Body of pancreas (tissue), 4 donors: ENCODE data around the gene MAP3K6. TPM values are rescaled to one million over a fixed set of nuclear protein-coding genes. Genes with fewer than 3 reads are reported as not detected.
"Not testable (repeated sequence)": the region's sequence is repeated elsewhere in the genome, so short reads cannot be mapped to it uniquely, and the experiment has no call there.

Experiments used
- ATAC-seq: fragments of 150-250 bp; one replicate; pipeline ENCODE4 v1.9.1; 2016
- DNase-seq, 4 donors: peaks; one replicate each; pipeline ENCODE4 v3.0.0-alpha.2; 2019
- H3K27ac ChIP-seq, 4 donors: fragments of 200-600 bp; sonication (generic); 1 replicate in 3 of 4; 2 replicates in 1 of 4; pipeline versions ENCODE4 v1.5.1 to v1.6.1; 2016 to 2019; ENCODE audit warnings: mild to moderate bottlenecking in 1 of 4, mixed read lengths in 1 of 4, moderate library complexity in 1 of 4
- H3K27me3 ChIP-seq, 2 donors: fragments of 200-600 bp; sonication (generic); one replicate each; pipeline ENCODE4 v1.6.0; 2016; ENCODE audit warnings: mild to moderate bottlenecking in 1 of 2
- H3K36me3 ChIP-seq, 2 donors: fragments of 200-600 bp; sonication (generic); replicated peaks in 1 of 2; 2 replicates each; pipeline ENCODE4 v1.5.1; 2016; ENCODE audit warnings: low read depth in 2 of 2; ENCODE audit not compliant: insufficient read depth in 1 of 2
- H3K4me1 ChIP-seq: fragments of 200-600 bp; sonication (generic); one replicate; pipeline ENCODE4 v1.6.0; 2016
- H3K4me3 ChIP-seq, 2 donors: fragments of 200-600 bp; sonication (generic); 1 replicate in 1 of 2; 2 replicates in 1 of 2; pipeline ENCODE4 v1.5.1; 2016 to 2019
- H3K9me3 ChIP-seq, 3 donors: fragments of 200-600 bp; sonication (generic); 1 replicate in 2 of 3; 2 replicates in 1 of 3; pipeline ENCODE4 v1.5.1; 2016
- CTCF ChIP-seq, 7 experiments: fragments of 450-650 bp in 4 of 7; fragments of 200-600 bp in 3 of 7; sonication (generic) in 3 of 7; IDR thresholded peaks; one replicate each; pipeline ENCODE4 v1.5.1; 2016 to 2019; ENCODE audit warnings: antibody characterized with exemption in 7 of 7
- POLR2A ChIP-seq, 3 donors: fragments of 450-650 bp; IDR thresholded peaks; one replicate each; pipeline ENCODE4 v1.6.1; 2016; ENCODE audit warnings: antibody characterized with exemption in 3 of 3, mild to moderate bottlenecking in 2 of 3
- WGBS, 2 donors: methylation state at CpG; one replicate each; pipeline ENCODE4 v1.1.5; 2017; 5-methylcytosine and 5-hydroxymethylcytosine counted together
- intact Hi-C: fragments of 100-400 bp; cut with DNase I; formaldehyde crosslinking; loops from one replicate; pipeline ENCODE4 v1.15.1; 2023
- total RNA-seq, 2 donors: library from RNA; depleted of rRNA; stranded (reverse); fragments of >200 nt; gene quantifications; one replicate each; pipeline ENCODE4 v1.1.0, GENCODE V29; 2016

The MAP3K6 gene
- total RNA-seq, 2 donors from 2014 or later, result 28.8 to 31.3 TPM

- no peak for TF ChIP-seq POLR2A (IDR thresholded peaks at IDR 0.05)
- TF ChIP-seq CTCF (IDR thresholded peaks at IDR 0.05), result no peak
- intact Hi-C loops, result loop anchor here (10.0 kb wide), 1 partner anchor 204 kb away; no protein-coding TSS in a partner anchor
- 86 to 93% methylated on average over 2 of the region's 2 CpGs for WGBS, 2 donors
- Histone ChIP-seq H3K27ac (no peak overlapping the region), H3K4me1 (peaks cover 5% of the 10 kb centered on the region), H3K27me3 (no peaks in the 10 kb centered on the region), H3K36me3 (peaks cover 20 to 39% of the 10 kb centered on the region in 2 donors), H3K9me3 (no peaks in the 10 kb centered on the region), H3K4me3 (no peak overlapping the region)
- DNase-seq (no peak), ATAC-seq (no peak)
Observed at GRCh38 chr1:27410709-27411108, 43.9 kb upstream of the MAP3K6 start.

- intact Hi-C loops, result loop anchor here (10.0 kb wide), 1 partner anchor 205 kb away; no protein-coding TSS in a partner anchor
- no peaks in the 10 kb centered on the region for H3K9me3 ChIP-seq
- H3K4me1 ChIP-seq, result no peaks in the 10 kb centered on the region
- no peaks in the 10 kb centered on the region for H3K27me3 ChIP-seq
- H3K4me3 ChIP-seq, result no peak overlapping the region
- peaks cover 20 to 39% of the 10 kb centered on the region in 2 donors for H3K36me3 ChIP-seq
- ATAC-seq (no peak), DNase-seq (no peak)
- TF ChIP-seq CTCF (IDR thresholded peaks at IDR 0.05), result no peak
- no peak for TF ChIP-seq POLR2A (IDR thresholded peaks at IDR 0.05)
- 88 to 93% methylated on average over 11 of the region's 11 CpGs for WGBS, 2 donors
- H3K27ac ChIP-seq, result no peak overlapping the region
Observed at GRCh38 chr1:27409669-27410068, 42.9 kb upstream of the MAP3K6 start.

- intact Hi-C loops, result no loop called here
- Histone ChIP-seq H3K27ac (no peak overlapping the region), H3K9me3 (no peaks in the 10 kb centered on the region), H3K4me1 (no peaks in the 10 kb centered on the region), H3K27me3 (no peaks in the 10 kb centered on the region), H3K4me3 (no peak overlapping the region), H3K36me3 (peaks cover 20 to 29% of the 10 kb centered on the region in 2 donors)
- TF ChIP-seq CTCF (IDR thresholded peaks at IDR 0.05) (no peak), POLR2A (IDR thresholded peaks at IDR 0.05) (no peak)
- ATAC-seq (no peak), DNase-seq (no peak)
- 91 to 92% methylated on average over 9 of the region's 9 CpGs for WGBS, 2 donors
Observed at GRCh38 chr1:27408151-27408550, 41.4 kb upstream of the MAP3K6 start.

GRCh38 chr1:27406791-27407190 is 40.0 kb upstream of the MAP3K6 start:
- WGBS, 2 donors, result 70 to 75% methylated on average over 2 of the region's 2 CpGs
- Histone ChIP-seq H3K27ac (peak overlapping the region in 1 of 4 donors; percentile 12), H3K36me3 (peaks cover 13 to 26% of the 10 kb centered on the region in 2 donors), H3K4me1 (peaks cover 10% of the 10 kb centered on the region)
- ATAC-seq, DNase-seq, intact Hi-C loops, H3K9me3 ChIP-seq, H3K27me3 ChIP-seq, H3K4me3 ChIP-seq: not testable (repeated sequence)

GRCh38 chr1:27406362-27406680 is 39.6 kb upstream of the MAP3K6 start:
- no peaks in the 10 kb centered on the region for H3K27me3 ChIP-seq
- no peak for ATAC-seq
- no peaks in the 10 kb centered on the region for H3K9me3 ChIP-seq
- no peak overlapping the region for H3K4me3 ChIP-seq
- H3K4me1 ChIP-seq, result peaks cover 10% of the 10 kb centered on the region
- H3K36me3 ChIP-seq, result peaks cover 13 to 25% of the 10 kb centered on the region in 2 donors
- DNase-seq, result no peak
- peak overlapping the region in 2 of 4 donors; percentile 28 to 36 for H3K27ac ChIP-seq
- TF ChIP-seq POLR2A (IDR thresholded peaks at IDR 0.05) (no peak), CTCF (IDR thresholded peaks at IDR 0.05) (no peak)
- 72 to 83% methylated on average over 4 of the region's 4 CpGs for WGBS, 2 donors
- intact Hi-C loops, result no loop called here

- DNase-seq, ATAC-seq, H3K27me3 ChIP-seq, intact Hi-C loops, H3K9me3 ChIP-seq, H3K4me3 ChIP-seq: not testable (repeated sequence)
- Histone ChIP-seq H3K27ac (peak overlapping the region in 2 of 4 donors; percentile 28 to 36), H3K4me1 (peaks cover 10% of the 10 kb centered on the region), H3K36me3 (peaks cover 9 to 20% of the 10 kb centered on the region in 2 donors)
- WGBS, 2 donors, result 60 to 72% methylated on average over 6 to 16 of the region's 18 CpGs
Observed at GRCh38 chr1:27405598-27406361, 39.0 kb upstream of the MAP3K6 start.
